Ramos (cell line): ENCODE results near the gene SCUBE2.

ENCODE experiments used
- in situ Hi-C: fragments of 300-500 bp; cut with MboI; formaldehyde crosslinking; loops from one replicate; pipeline ENCODE4 v1.14.3; 2022; ENCODE audit warnings: low sequenced_read_pairs; ENCODE audit not compliant: unreplicated experiment

SCUBE2 gene

GRCh38 chr11:9091044-9091922 is at the start of gene SCUBE2:
SCUBE2 (minus strand) TSS chr11:9091599; CDS start chr11:9091528, 71 bp downstream.
- in situ Hi-C loops: no loop called here

DNA sequence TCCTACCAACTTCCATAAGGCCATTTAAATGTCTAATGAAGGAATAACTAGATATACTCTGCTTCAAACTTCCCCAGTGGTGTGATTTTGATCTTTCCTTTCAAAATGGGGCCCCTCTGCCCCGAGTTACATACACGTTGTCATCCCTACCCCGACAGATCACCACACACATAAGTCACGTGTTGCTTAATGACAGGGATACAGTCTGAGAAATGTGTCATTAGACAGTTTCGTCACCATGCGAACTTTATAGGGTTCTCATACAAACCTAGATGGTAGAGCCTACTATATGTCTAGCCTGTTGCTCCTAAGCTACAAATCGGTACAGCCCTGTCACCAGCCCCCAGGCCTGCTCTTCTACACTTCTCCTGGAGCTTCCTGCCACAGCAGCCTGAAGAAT is 49.8 kb upstream of the SCUBE2 start:
- in situ Hi-C loops: no loop called here

GRCh38 chr11:9139628-9140357 is 48.4 kb upstream of the SCUBE2 start:
- in situ Hi-C loops: no loop called here

- in situ Hi-C loops: no loop called here
Observed at GRCh38 chr11:9138612-9139579, 47.5 kb upstream of the SCUBE2 start.

DNA sequence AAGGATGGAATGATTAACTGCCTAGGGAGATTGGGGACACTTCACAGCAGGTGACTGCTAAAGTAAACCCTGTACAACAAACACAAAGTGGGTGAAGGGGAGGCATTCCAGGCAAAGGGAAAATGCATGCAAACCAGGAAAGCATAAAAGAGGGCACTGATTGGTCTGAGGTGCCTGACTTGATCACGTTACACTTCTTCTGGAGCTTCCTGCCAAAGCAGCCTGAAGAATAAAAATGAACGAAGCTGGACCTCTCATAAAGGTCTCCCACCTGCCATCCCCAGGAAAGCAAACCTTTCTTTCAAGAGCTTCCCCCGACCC is 46.7 kb upstream of the SCUBE2 start:
- in situ Hi-C loops: no loop called here

DNA sequence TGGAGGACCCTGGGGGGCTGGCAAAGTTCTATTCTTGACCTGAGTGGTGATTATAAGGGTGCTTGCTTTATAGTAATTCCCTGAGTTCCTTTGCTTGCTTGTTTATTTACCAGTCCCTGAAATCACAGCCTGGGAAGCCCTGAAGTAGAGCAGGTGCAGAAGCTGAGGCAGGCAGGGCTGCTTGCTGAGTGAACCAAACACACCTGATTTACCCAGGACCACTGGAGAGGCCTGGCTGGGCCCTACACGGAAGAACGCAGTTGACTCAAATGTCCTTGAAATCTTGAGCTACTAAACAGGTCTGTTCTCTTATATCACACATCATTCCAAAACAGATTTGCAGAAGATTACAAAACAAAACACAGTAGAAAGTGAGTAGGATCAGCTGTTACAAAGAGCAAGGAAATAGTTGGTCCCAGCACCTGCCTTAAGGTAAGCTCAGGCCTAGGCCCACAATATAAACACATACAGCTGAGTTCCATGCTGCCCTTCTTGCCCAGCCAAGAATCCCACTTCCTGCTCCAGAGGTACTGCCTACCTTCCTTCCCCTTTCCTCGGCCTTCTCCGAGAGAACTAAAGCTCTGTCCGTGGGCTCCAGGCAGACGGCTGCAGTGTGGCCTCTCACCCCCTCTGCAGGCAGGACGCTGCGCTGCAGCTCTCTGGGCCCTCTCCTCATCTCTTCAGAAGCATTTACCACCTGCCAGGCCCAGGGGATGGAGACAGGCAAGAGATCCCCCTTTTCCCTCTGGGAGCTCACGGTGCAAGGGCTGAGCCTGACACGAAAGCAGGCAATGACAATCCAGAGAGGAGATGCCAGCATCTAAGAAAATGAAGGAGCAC is 46.1 kb upstream of the SCUBE2 start:
- in situ Hi-C loops: no loop called here

- in situ Hi-C loops: no loop called here
Observed at GRCh38 chr11:9136741-9137140, 45.3 kb upstream of the SCUBE2 start.

- in situ Hi-C loops: no loop called here
Observed at GRCh38 chr11:9133956-9134355, 42.6 kb upstream of the SCUBE2 start.

DNA sequence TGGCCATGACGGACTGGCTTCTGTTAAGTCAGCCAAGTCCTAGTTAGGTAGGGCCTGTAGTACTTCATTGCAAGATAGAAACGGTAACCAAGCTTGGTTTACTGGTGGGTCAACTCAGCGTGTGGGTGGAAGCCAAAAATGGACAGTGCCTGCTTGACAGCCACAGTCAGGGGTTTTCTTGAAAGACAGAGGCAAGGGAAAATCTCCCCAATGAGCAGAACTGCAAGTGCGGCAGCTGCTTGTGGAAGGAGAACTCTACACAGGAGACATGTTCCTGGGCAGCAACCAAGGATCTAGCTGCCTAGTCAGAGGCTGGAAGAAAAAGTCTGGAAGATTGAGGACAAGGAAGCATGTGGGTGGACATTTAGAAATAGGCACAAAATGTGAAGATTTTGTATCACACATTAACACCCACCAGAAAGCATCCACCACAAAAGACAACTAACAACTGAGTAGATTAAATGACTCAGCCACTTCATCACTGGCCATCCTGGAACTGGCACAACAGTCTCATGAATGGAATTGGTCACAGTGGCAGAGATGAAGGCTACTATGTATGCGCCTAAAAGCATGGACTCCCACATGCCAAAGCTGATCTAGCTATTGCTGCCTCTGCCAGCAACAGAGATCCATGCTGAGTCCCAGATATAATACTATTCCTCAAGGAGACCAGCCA is 40.9 kb upstream of the SCUBE2 start:
- in situ Hi-C loops: no loop called here

DNA sequence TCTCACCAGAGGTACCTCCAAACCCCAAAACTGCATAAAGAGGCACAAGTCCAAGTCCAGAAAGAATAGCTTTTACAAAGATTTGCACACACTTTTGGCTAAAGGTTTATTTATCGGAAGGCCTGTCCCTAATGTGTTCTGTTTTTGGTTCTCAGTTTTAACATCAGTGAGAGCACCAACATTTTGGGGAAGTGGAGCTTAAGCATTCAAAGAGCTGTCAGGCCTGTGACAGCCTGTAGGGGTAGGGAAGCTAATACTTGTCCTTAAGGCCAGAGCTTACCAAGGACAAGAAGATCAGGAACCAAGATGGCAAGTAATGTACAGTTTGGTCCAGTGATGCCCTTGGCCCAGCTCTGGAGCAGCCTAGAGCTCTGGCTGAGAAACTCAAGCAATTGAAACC is 38.9 kb upstream of the SCUBE2 start:
- in situ Hi-C loops: no loop called here

DNA sequence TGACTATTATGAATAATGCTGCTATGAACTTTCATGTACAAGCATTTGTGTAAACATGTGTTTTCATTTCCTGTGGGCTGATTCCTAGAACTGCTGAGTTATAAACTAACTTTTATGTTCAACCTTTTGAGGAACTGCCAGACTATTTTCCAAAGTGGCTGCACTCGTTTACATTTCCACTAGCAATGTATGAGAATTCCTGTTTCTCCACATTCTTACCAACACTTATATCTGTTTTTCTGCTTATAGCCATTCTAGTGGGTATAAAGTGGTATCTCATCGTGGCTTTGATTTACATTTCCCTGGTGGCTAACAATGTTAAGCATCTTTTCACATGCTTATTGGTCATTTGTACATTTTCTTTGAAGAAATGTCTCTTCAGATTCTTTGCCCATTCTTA is 35.2 kb upstream of the SCUBE2 start:
- in situ Hi-C loops: no loop called here

DNA sequence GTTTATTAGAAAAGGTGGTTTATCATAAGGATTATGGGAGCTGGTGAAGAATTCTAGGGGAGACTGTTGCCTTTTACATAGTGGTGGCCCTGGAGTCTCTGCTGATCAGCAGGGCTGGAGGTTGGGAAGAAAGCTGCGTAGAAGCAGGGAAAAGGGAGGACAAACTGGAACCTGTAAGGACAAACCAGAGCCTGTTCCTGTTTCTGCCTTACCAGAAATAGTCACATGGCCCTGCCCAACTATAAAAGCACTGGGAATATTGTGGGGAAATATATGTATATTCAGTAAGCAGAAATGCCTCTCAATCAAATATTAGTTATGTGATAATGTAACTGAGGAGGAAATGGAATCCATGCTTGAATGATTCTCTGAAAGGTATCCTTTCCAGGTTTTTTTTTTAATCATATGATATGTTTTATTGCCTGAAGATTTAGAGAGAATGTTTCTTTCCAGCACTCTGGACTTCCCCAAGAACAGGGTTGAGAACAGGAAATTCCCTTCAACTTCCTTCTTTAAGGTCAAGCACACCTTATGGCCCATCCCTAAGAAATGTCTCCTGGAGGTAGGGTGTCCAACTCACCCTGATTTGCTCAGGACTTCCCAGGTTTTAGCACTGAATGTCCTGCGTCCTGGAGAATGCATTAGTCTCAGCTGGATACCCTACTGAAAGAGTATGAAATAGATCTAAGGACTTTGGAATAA is 33.9 kb upstream of the SCUBE2 start:
- in situ Hi-C loops: no loop called here

DNA sequence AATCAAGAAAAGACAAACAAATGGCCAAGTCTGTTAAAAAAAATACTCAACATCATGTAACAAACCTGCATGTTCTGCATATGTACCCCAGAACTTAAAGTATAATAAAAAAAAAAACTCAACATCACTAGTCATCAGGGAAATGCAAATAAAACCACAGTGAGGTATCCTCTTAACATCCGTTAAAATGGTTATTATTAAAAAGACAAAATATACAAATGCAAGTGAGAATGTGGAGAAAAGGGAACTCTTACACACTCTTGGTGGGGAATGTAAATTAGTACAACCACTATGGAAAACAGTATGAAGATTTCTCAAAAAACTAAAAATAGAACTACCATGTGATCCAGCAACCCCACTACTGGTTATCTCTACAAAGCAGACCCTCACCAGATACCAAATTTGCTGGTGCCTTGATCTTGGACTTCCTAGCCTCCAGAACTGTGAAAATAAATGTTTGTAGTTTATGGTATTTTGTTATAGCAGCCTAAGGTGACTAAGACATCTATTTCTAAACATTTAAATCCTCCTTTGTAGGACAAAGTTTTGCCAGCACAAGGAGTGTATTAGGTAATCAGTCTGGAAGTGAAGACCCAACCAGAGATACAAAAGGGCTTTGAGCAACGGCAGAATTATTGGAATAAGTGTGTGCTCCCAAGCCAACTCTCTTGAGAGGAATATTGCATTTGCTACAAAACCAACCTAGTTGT is 32.4 kb upstream of the SCUBE2 start:
- in situ Hi-C loops: no loop called here

DNA sequence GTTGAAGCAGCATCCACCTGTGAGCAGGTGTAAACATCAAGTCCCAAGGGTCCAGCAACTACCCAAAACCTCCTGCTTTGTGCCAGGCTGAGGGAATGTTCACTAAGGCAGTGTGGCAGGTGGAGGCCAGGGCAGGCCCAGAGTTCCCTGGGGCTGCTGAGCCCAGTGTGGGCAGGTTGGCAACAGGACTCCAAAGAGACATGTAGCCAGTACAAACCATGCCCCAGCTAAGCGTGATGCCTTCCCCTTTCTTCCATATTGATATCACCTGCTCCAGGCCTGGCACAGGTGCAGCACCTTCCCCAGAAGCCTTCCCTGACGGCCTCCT is 30.0 kb upstream of the SCUBE2 start:
- in situ Hi-C loops: no loop called here

DNA sequence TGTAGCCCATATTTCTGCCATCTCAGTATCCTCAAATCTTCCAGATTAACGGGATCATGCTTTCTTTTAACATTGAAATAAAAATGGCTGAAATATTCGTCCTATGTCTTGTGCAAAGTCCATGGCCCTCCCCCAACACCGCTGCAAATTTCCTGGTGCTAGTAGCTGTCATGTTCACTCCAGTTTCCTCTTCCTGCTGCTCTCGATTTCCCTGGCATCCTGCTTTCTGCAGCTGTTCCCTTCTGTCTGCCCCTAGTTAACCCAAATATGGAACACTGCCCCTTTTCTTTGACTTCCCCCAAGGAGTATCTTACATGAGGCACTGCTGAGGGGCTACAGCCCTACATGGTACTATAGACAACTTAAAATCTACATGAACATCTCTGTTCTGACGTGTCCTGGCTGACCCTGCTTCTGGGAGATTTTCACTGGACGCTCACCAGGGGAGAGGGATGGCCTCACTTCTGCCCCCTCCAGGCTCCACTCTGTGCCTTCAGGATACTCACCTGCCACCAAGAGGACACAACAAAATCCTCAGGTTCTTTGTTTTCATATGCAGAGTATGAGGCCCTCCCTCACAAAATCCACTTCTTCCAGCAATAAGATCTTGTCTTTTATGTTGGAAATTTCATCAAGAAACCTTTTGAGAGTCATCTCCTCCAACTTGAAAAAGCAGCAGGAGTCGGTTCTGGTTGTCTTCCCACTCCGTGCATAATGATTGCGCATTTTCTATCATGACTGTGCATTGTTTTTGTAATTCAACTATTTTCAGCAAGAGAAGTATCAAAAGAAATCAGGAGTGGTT is 29.5 kb upstream of the SCUBE2 start:
- in situ Hi-C loops: no loop called here

GRCh38 chr11:9118277-9118676 is 26.9 kb upstream of the SCUBE2 start:
- in situ Hi-C loops: no loop called here

DNA sequence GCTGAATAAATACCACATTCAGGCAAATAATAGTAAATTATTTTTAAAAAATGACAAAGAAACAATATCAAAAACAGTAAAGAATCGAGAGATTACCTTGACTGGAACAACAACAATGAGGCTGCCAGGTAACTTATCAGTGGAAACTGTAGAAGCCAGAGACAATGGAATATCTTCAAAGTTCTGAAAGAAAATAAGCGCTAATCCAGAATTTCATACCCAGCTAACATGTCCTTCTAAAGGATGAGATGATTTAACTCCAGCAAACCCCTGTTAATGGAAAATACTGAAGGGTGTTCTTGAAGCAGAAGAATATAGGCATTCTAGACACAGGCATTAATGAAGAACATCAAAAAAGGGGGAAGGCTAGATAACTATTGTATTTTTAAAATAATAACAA is 20.7 kb upstream of the SCUBE2 start:
- in situ Hi-C loops: no loop called here
